H9 (cell line): ENCODE measurements around the gene ZSWIM5. TPM values are rescaled to one million over a fixed set of nuclear protein-coding genes. Genes with fewer than 3 reads are reported as not detected.

Experiments
- DNase-seq: peaks from one replicate; pipeline ENCODE4 v3.0.0-alpha.2; 2017
- H2AFZ ChIP-seq: one replicate; pipeline ENCODE4 v1.6.1; 2013; ENCODE audit warnings: mild to moderate bottlenecking, low read length, control low read depth, moderate library complexity
- H2AK5ac ChIP-seq: 2 replicates; pipeline ENCODE4 v1.6.1; 2013; ENCODE audit warnings: low read length, control low read depth, mixed read lengths; ENCODE audit not compliant: insufficient read length
- H2BK120ac ChIP-seq: one replicate; pipeline ENCODE4 v1.6.1; 2013; ENCODE audit warnings: low read depth, mild to moderate bottlenecking, low read length, control low read depth, inconsistent platforms; ENCODE audit not compliant: poor library complexity, severe bottlenecking
- H2BK12ac ChIP-seq: 2 replicates; pipeline ENCODE4 v1.6.1; 2013; ENCODE audit warnings: low read length, control low read depth, mixed read lengths, low read depth; ENCODE audit not compliant: insufficient read length
- H2BK15ac ChIP-seq: 2 replicates; pipeline ENCODE4 v1.6.1; 2013; ENCODE audit warnings: low read depth, low read length, control low read depth
- H2BK20ac ChIP-seq: one replicate; pipeline ENCODE4 v1.6.1; 2013; ENCODE audit warnings: low read depth, mild to moderate bottlenecking, low read length, control low read depth, inconsistent platforms; ENCODE audit not compliant: poor library complexity, severe bottlenecking
- H2BK5ac ChIP-seq: 2 replicates; pipeline ENCODE4 v1.6.1; 2013; ENCODE audit warnings: low read length, control low read depth, mixed read lengths; ENCODE audit not compliant: insufficient read length
- H3K14ac ChIP-seq: 2 replicates; pipeline ENCODE4 v1.6.1; 2013; ENCODE audit warnings: low read length, control low read depth; ENCODE audit not compliant: insufficient read depth
- H3K18ac ChIP-seq: 2 replicates; pipeline ENCODE4 v1.6.1; 2013; ENCODE audit warnings: low read depth, mild to moderate bottlenecking, mixed read lengths, low read length, control low read depth; ENCODE audit not compliant: insufficient read length
- H3K23ac ChIP-seq: 2 replicates; pipeline ENCODE4 v1.6.1; 2013; ENCODE audit warnings: low read length, control low read depth, mixed read lengths, low read depth; ENCODE audit not compliant: insufficient read length
- H3K23me2 ChIP-seq: 2 replicates; pipeline ENCODE4 v1.6.1; 2013; ENCODE audit warnings: low read depth, mild to moderate bottlenecking, mixed read lengths, low read length, control low read depth; ENCODE audit not compliant: insufficient read length, poor library complexity, severe bottlenecking
- H3K27ac ChIP-seq: 2 replicates; pipeline ENCODE4 v1.5.1; 2013; ENCODE audit warnings: low read length, control low read depth, mixed read lengths, low read depth; ENCODE audit not compliant: insufficient read length
- H3K27me3 ChIP-seq: 2 replicates; pipeline ENCODE4 v1.6.1; 2013; ENCODE audit warnings: low read length, control low read depth, inconsistent platforms; ENCODE audit not compliant: insufficient read depth
- H3K4ac ChIP-seq: 2 replicates; pipeline ENCODE4 v1.6.1; 2013; ENCODE audit warnings: low read depth, mild to moderate bottlenecking, control low read depth, inconsistent platforms, low read length, moderate library complexity
- H3K4me1 ChIP-seq: 2 replicates; pipeline ENCODE4 v1.6.1; 2013; ENCODE audit warnings: low read length, control low read depth, inconsistent platforms; ENCODE audit not compliant: insufficient read depth
- H3K4me2 ChIP-seq: 2 replicates; pipeline ENCODE4 v1.6.1; 2013; ENCODE audit warnings: low read length, control low read depth, mixed read lengths; ENCODE audit not compliant: insufficient read length, insufficient read depth
- H3K56ac ChIP-seq: 2 replicates; pipeline ENCODE4 v1.6.1; 2013; ENCODE audit warnings: low read depth, mild to moderate bottlenecking, mixed read lengths, low read length, control low read depth; ENCODE audit not compliant: insufficient read length
- H3K79me1 ChIP-seq: 2 replicates; pipeline ENCODE4 v1.6.1; 2013; ENCODE audit warnings: low read depth, mild to moderate bottlenecking, moderate library complexity, low read length, control low read depth, inconsistent platforms; ENCODE audit not compliant: insufficient read depth, poor library complexity, severe bottlenecking
- H3K79me2 ChIP-seq: 2 replicates; pipeline ENCODE4 v1.6.1; 2013; ENCODE audit warnings: low read length, control low read depth, inconsistent platforms; ENCODE audit not compliant: insufficient read depth
- H3K9ac ChIP-seq: 2 replicates; pipeline ENCODE4 v1.6.1; 2013; ENCODE audit warnings: low read length, control low read depth, mixed read lengths; ENCODE audit not compliant: insufficient read length; ENCODE audit errors: extremely low read depth
- H3K9me3 ChIP-seq: one replicate; pipeline ENCODE4 v1.6.1; 2013; ENCODE audit warnings: low read depth, low read length, inconsistent platforms; ENCODE audit not compliant: control insufficient read depth
- H3T11ph ChIP-seq: one replicate; pipeline ENCODE4 v1.6.1; 2013; ENCODE audit warnings: mild to moderate bottlenecking, low read length, control low read depth, inconsistent platforms
- H4K20me1 ChIP-seq: one replicate; pipeline ENCODE4 v1.6.1; 2013; ENCODE audit not compliant: control insufficient read depth, insufficient read length, insufficient read depth
- H4K5ac ChIP-seq: 2 replicates; pipeline ENCODE4 v1.6.1; 2013; ENCODE audit warnings: low read depth, mild to moderate bottlenecking, mixed read lengths, low read length, control low read depth; ENCODE audit not compliant: insufficient read length
- H4K8ac ChIP-seq: replicated peaks from 2 replicates; pipeline ENCODE4 v1.6.1; 2013; ENCODE audit warnings: low read length, control low read depth, mixed read lengths, low read depth; ENCODE audit not compliant: insufficient read length
- H4K91ac ChIP-seq: 2 replicates; pipeline ENCODE4 v1.6.1; 2013; ENCODE audit warnings: low read depth, mild to moderate bottlenecking, moderate library complexity, mixed read lengths, low read length, control low read depth; ENCODE audit not compliant: insufficient read length
- H3K27ac Mint-ChIP-seq, 3 experiments: 2 replicates in 2 of 3; 3 replicates in 1 of 3; pipeline ENCODE4 v1.8.0; 2020 to 2021; ENCODE audit warnings: mixed read lengths in 3 of 3, mild to moderate bottlenecking in 1 of 3, moderate library complexity in 1 of 3
- H3K27me3 Mint-ChIP-seq: 2 replicates; pipeline ENCODE4 v1.8.0; 2021; ENCODE audit warnings: low read depth, mild to moderate bottlenecking, moderate library complexity, mixed read lengths
- H3K36me3 Mint-ChIP-seq, 3 experiments: 2 replicates in 2 of 3; 3 replicates in 1 of 3; pipeline ENCODE4 v1.8.0; 2020 to 2021; ENCODE audit warnings: low read depth in 3 of 3, mixed read lengths in 3 of 3; ENCODE audit not compliant: insufficient read depth in 1 of 3
- H3K4me1 Mint-ChIP-seq, 2 experiments: 2 replicates each; pipeline ENCODE4 v1.8.0; 2020; ENCODE audit warnings: mixed read lengths in 2 of 2
- H3K4me3 Mint-ChIP-seq, 2 experiments: 2 replicates in 1 of 2; 3 replicates in 1 of 2; pipeline ENCODE4 v1.8.0; 2020 to 2021; ENCODE audit warnings: mild to moderate bottlenecking in 2 of 2, mixed read lengths in 2 of 2, moderate library complexity in 1 of 2
- H3K9me3 Mint-ChIP-seq, 2 experiments: 2 replicates in 1 of 2; 3 replicates in 1 of 2; pipeline ENCODE4 v1.8.0; 2020; ENCODE audit warnings: mild to moderate bottlenecking in 2 of 2, mixed read lengths in 2 of 2, moderate library complexity in 1 of 2
- WGBS: extraction: QIAGEN DNeasy Blood & Tissue Kit; methylation state at CpG from one replicate; pipeline ENCODE4 v1.1.7; 2013; ENCODE audit warnings: missing lambda C conversion rate, low lambda C conversion rate, mixed read lengths; ENCODE audit not compliant: insufficient read length; ENCODE audit errors: extremely low coverage; 5-methylcytosine and 5-hydroxymethylcytosine counted together
- total RNA-seq: library from RNA; stranded (reverse); gene quantifications from 2 replicates; pipeline ENCODE4 v1.2.1, GENCODE V29; 2021
- TF ChIP-seq, protein P1 (sequence below): fragments of 200-600 bp; sonication (generic); conservative IDR thresholded peaks from 3 replicates; pipeline ENCODE4 v1.8.0; 2021; ENCODE audit warnings: antibody characterized with exemption, mild to moderate bottlenecking

ZSWIM5 gene
- total RNA-seq, 1 experiment from 2014 or later, result 3.5 TPM

DNA sequence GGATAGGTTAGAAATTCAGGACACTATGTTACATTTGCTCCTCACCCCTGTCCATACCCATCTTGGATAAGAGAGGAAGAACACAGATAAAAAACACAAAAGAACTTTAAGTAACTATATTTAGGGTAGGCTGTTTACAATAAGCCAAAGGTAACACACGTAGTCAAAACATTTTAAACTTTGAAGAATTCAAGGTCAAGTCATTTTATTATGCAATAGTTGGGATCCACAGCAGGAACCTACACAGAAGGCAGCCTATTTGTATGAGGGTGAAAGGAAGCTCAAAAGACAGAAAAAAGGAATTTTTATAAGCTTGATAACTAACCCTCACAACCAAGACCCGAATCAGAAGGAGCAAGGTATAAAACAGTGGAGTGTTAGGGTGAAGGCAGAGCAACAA lies 89.6 kb downstream of the ZSWIM5 start:
- Mint-ChIP-seq H3K27ac (no peak overlapping the region), H3K27me3 (no peaks in the 10 kb centered on the region), H3K4me1 (peaks cover 9 to 13% of the 10 kb centered on the region in 2 experiments), H3K36me3 (peaks cover 5 to 18% (median 7%) of the 10 kb centered on the region in 3 experiments; a peak in 6 of 7 replicates), H3K9me3 (peaks cover 14 to 15% of the 10 kb centered on the region in 2 experiments), H3K4me3 (no peak overlapping the region)
- H4K91ac ChIP-seq, result no peak overlapping the region
- H3K23me2 ChIP-seq, result no peaks in the 10 kb centered on the region
- H3K79me2 ChIP-seq, result no peaks in the 10 kb centered on the region
- no peak overlapping the region for H3K27ac ChIP-seq
- H3K14ac ChIP-seq, result no peak overlapping the region
- no peaks in the 10 kb centered on the region for H3K9me3 ChIP-seq
- H3T11ph ChIP-seq, result no peak overlapping the region
- no peak overlapping the region for H3K56ac ChIP-seq
- no peak overlapping the region for H2BK15ac ChIP-seq
- H4K8ac ChIP-seq, result no peak overlapping the region
- no peak overlapping the region for H2BK20ac ChIP-seq
- no peaks in the 10 kb centered on the region for H3K27me3 ChIP-seq
- H2BK12ac ChIP-seq, result no peak overlapping the region
- H3K23ac ChIP-seq, result no peak overlapping the region
- H2BK5ac ChIP-seq, result no peak overlapping the region
- no peaks in the 10 kb centered on the region for H3K4me1 ChIP-seq
- no peak overlapping the region for H3K18ac ChIP-seq
- no peak overlapping the region for H3K4ac ChIP-seq
- H4K5ac ChIP-seq, result no peak overlapping the region
- DNase-seq, result no peak
- TF ChIP-seq, protein P1, sequence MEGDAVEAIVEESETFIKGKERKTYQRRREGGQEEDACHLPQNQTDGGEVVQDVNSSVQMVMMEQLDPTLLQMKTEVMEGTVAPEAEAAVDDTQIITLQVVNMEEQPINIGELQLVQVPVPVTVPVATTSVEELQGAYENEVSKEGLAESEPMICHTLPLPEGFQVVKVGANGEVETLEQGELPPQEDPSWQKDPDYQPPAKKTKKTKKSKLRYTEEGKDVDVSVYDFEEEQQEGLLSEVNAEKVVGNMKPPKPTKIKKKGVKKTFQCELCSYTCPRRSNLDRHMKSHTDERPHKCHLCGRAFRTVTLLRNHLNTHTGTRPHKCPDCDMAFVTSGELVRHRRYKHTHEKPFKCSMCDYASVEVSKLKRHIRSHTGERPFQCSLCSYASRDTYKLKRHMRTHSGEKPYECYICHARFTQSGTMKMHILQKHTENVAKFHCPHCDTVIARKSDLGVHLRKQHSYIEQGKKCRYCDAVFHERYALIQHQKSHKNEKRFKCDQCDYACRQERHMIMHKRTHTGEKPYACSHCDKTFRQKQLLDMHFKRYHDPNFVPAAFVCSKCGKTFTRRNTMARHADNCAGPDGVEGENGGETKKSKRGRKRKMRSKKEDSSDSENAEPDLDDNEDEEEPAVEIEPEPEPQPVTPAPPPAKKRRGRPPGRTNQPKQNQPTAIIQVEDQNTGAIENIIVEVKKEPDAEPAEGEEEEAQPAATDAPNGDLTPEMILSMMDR, result no peak
- H2AK5ac ChIP-seq, result no peak overlapping the region
- WGBS, result no CpG with 5 or more reads among the region's 2 CpGs
- H3K4me2 ChIP-seq, result no peak overlapping the region
- H4K20me1 ChIP-seq, result no peaks in the 10 kb centered on the region
- no peaks in the 10 kb centered on the region for H3K79me1 ChIP-seq
- H3K9ac ChIP-seq, result no peak overlapping the region
- no peak overlapping the region for H2AFZ ChIP-seq
- no peak overlapping the region for H2BK120ac ChIP-seq
